ENCODE results near the gene CTNNBL1.

GRCh38 chr20:37890643-37891042 lies 196.8 kb downstream of the CTNNBL1 start:
- TF ChIP-seq POLR2A (IDR thresholded peaks at IDR 0.05; ENCODE audit: low read length) (no peak), GATA1 (IDR thresholded peaks at IDR 0.05; ENCODE audit: low read depth, low read length) (no peak)

All from erythroblast (primary cell).